GM19468 (cell line): ENCODE results near the gene CFC1.
"Not testable (repeated sequence)": the region's sequence is repeated elsewhere in the genome, so short reads cannot be mapped to it uniquely, and the experiment has no call there.

Source experiments
- ATAC-seq: cut with Tn5 transposase; IDR thresholded peaks from one replicate; pipeline ENCODE4 v1.9.1; 2021; ENCODE audit warnings: mild to moderate bottlenecking, moderate library complexity, moderate number of reproducible peaks; ENCODE audit not compliant: unreplicated experiment; ENCODE audit errors: extremely low read depth

The CFC1 gene

GRCh38 chr2:130584726-130585125, 14.6 kb downstream of the CFC1 start:
- not testable (repeated sequence) for ATAC-seq

- ATAC-seq = not testable (repeated sequence)
Observed at GRCh38 chr2:130583582-130583981, 15.8 kb downstream of the CFC1 start.

- ATAC-seq = not testable (repeated sequence)
Observed at GRCh38 chr2:130582970-130583369, 16.4 kb downstream of the CFC1 start.

- ATAC-seq = not testable (repeated sequence)
Observed at GRCh38 chr2:130581491-130581890, 17.9 kb downstream of the CFC1 start.

- not testable (repeated sequence) for ATAC-seq
Observed at GRCh38 chr2:130579121-130579520, 20.3 kb downstream of the CFC1 start.

GRCh38 chr2:130577559-130577958, 21.8 kb downstream of the CFC1 start:
- not testable (repeated sequence) for ATAC-seq

- not testable (repeated sequence) for ATAC-seq
Observed at GRCh38 chr2:130576209-130576784, 23.1 kb downstream of the CFC1 start.

- ATAC-seq = not testable (repeated sequence)
Observed at GRCh38 chr2:130574230-130574629, 25.1 kb downstream of the CFC1 start.

GRCh38 chr2:130571929-130572328, 27.4 kb downstream of the CFC1 start:
- ATAC-seq = not testable (repeated sequence)

GRCh38 chr2:130566165-130566564, 33.2 kb downstream of the CFC1 start:
- ATAC-seq = not testable (repeated sequence)

GRCh38 chr2:130556441-130556840, 42.9 kb downstream of the CFC1 start:
- ATAC-seq = not testable (repeated sequence)

GRCh38 chr2:130554178-130554577, 45.2 kb downstream of the CFC1 start:
- ATAC-seq = not testable (repeated sequence)

- ATAC-seq = not testable (repeated sequence)
Observed at GRCh38 chr2:130549475-130549874, 49.9 kb downstream of the CFC1 start.

GRCh38 chr2:130548418-130548817, 51.0 kb downstream of the CFC1 start:
- not testable (repeated sequence) for ATAC-seq

- not testable (repeated sequence) for ATAC-seq
Observed at GRCh38 chr2:130544978-130545377, 54.4 kb downstream of the CFC1 start.

- not testable (repeated sequence) for ATAC-seq
Observed at GRCh38 chr2:130543785-130544528, 55.4 kb downstream of the CFC1 start.

GRCh38 chr2:130542789-130543188, 56.6 kb downstream of the CFC1 start:
- ATAC-seq = not testable (repeated sequence)
